Stimulated activated CD8-positive, alpha-beta memory T cell treated with anti-CD3 and anti-CD28 coated beads, Interleukin-4, amount 100 ng/mL, for 48 hours (primary cell): Measurements from ENCODE around the gene PAX9.

ENCODE experiments used
- DNase-seq: peaks from one replicate; pipeline ENCODE4 v3.0.0-alpha.2; 2020

The PAX9 gene

DNA sequence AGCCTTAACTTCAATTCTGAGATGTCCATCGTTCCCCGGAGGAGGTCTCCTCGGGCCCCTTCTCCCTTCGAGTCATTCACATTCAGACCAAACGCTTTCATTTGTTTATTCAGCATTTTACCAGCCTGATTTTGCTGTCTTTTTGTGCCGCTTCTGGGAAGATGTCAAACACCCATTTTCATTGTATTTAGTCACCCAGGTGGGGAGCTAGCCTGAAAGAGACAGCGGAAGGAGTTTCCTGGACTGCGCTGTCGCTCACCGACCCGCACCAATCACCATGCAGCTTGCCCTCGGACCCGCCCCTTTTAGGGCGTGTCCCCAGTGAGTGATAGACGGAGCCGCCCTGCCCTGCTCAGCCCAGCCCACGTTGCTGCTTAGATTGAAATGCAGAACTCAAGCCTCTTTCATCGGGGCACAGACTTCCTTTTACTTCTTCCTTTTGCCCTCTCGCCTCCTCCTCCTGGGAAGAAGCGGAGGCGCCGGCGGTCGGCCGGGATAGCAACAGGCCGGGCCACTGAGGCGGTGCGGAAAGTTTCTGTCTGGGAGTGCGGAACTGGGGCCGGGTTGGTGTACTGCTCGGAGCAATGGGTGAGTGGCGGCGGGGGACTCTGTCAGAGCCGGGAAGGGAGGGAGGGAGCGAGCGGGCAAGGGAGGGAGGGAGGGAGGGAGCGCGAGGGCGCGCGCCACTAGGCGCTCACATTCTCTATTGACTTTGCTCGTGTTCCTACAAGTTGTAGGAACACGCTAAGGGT is at the start of gene PAX9:
Gene PAX9 (plus strand): TSS at position 355 of the 752 bp plus-strand sequence. CDS start 230 bp downstream, at position 585.
- peak; percentile 61 for DNase-seq

DNA sequence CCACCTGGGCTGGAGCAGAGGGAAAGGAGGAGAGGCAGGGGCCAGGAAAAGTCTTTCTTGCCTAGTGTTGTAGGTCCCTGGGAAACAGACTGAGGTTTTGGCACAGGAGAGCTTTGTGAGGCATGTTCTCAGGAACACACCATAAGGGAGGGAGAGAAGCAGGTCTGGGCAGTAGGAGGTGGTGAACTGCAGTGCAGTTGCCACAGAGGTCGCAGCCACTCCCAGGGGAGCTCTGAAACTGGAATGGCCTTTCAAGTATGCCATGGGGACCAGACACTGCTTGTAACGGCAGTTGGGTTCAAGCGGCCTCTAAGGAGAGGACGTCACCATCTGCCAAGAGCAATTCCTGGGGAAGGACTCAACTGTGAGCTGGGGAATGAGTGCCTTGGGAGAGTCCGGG is 43.8 kb upstream of the PAX9 start:
- DNase-seq: no peak

GRCh38 chr14:36618641-36619040 is 43.0 kb upstream of the PAX9 start:
- DNase-seq: no peak

- no peak for DNase-seq
Measured at GRCh38 chr14:36619131-36619530, 42.5 kb upstream of the PAX9 start.

DNA sequence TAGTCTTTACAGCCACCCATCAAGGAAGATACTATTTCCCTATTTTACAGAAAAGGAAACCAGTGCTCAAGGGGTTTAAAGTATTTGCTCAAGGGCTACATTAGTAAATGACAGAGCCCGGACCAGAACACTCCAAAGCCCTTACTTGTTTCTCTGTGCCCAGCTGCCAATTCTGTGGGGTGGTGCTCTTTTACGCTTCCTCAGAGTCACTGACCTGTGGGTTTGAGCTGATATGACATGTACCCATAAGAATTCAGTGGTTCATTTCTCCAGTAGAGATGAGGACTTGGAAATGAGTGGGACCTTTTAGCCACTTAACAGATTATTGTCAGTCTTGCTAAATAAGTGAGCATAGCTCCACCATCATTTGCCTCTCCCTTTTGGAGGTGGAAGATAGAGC is 41.8 kb upstream of the PAX9 start:
- no peak for DNase-seq

DNA sequence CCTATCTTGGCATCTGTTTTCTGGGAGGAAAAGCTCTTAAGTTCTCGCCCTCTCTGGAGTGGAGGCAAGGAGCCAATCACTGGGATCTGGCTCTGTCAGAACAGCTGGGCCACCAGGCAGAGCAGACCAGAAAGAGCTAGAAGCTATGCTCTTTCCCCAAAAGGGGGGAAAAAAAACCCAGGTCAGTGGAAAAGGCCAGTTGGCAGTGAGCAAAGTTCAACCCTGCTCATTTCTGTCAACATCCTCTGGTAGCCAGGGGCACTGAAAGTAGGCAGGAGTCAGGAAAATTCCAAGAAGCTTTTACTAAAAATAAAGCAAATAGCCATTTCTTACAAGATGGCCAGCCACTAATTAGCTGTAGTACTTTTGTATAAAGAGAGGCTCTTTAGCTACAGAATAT is 36.6 kb upstream of the PAX9 start:
- DNase-seq: no peak

DNA sequence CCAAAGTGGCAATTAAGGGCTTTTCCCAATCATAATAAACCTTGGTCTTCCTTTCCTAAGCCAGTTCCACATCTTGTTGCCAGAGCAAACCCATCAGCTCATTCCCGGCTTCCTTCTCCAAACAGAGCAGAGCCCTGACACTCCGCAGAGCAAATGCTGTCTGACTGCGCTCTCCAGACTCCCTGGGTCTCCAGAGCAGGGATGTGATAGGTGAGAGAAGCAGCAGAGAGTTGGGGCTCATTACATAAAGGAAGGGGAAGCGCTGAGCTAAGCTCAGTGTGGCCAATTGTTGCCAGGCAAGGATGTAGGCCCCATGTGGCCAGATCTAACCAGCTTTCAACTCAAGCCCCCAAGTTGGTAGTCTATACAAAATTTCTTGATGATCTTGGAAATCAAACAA is 36.2 kb upstream of the PAX9 start:
- DNase-seq: no peak

DNA sequence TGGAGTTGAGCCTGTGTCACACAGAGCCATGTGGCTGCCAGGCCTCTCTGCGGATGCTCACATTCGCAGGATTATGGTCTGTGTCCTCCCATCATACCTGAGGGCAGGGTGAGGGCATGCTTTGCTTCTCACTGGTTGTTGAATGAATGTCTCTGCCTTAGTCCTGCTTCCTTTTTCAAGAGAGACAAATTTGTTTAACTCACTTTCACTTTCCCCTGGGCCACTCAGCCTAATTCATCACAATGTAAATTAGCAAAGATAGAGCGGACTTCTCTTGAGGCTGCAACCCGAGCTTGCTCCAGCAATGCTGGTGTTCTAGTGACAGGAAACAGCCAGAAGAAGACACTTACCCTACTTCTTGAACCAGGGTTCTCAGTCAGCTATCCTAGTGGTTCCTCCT is 35.5 kb upstream of the PAX9 start:
- DNase-seq: no peak

- no peak for DNase-seq
Measured at GRCh38 chr14:36627981-36628380, 33.7 kb upstream of the PAX9 start.

DNA sequence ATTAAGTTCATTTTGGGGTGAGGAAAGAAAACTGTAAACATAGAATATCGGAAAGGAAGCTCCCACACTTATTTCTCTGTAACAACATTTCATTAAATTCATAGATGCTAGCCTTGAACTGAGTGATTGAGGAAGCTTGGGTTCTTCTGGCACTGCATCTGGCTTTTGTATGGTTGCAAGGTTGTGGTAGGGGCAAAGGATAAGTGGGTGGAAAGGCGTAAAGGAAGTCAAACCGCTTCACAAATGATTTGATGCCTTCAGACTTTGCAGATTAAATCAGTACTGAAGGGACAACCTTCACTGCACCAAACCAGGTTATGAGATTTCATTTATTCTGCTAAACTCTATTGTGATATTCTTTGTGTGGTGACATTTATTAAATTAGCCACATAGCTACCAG is 28.1 kb upstream of the PAX9 start:
- no peak for DNase-seq

DNA sequence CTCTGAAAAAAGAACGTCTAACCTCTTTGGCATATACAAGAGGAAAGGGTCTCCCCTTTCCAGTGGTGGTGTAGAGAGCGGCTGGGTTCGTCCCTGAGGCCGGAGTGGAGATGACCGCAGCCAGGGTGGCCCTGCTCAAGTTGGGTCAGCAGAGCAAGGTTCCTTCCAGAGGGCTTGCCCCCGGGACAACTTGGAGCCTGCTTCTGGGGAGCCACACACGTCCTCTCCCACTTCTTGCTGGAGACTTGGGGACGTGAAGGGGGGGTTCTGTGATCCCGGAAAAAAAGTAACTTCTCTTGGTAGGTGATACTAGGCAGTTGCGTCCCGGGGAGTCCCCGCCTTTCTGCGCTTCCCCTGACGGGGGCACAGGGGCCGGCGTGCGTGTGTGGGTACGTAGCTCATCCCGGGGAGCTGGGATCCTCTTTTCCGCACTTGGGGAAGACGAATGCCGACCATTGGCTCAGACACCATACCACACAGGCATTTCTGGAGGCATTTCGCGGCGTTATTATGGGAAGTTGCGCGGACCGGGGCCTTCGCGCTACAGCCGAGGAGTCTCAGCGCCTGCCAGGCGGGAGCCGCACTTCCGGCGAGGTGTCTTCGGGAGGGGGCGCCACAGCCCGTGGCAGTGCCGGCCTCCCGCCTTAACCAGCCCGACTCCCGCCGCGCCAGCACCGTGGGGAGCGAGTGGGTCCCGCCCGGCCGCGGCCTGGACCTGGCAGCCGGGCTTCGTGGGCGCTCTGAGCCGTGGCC is 14.8 kb upstream of the PAX9 start:
- no peak for DNase-seq

GRCh38 chr14:36647417-36647823 is 14.2 kb upstream of the PAX9 start:
- no peak for DNase-seq

- no peak for DNase-seq
Measured at GRCh38 chr14:36647824-36648753, 13.6 kb upstream of the PAX9 start.

DNA sequence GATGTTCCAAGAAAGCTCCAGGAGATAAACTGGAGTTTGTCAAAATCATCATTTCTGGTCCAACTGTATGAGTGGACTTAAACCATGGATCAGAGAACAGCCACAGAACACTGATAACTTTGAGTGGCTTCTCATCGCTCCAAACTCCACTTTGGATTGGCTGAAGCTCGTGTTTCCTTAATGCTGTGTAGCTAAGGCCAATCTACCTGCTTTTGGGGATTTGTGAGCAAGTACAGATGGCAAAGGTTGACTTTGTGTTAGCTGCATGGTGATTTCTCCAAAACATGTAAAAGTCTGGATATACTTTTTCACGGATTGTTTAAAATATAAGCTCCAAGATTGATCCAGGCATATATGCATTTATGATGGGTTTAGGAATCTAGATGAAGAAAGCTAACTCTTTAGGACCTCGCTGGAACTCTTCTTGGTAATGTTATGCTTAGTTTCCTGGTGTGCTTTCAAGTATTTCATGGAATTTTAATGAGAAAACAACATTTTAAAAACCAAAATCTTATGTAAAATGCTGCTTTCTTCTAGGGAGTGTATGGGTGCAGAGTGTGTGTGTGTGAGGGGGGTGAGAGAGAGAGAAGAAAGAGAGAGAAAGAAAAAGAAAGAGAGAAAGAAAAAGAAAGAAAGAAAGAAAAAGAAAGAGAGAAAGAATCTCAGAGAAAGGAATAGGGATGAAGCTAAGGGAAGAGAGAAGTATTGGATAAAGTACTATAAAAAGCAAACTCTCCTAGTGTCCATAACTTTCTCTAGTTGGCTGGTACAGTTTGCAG is 11.6 kb upstream of the PAX9 start:
- no peak for DNase-seq

DNA sequence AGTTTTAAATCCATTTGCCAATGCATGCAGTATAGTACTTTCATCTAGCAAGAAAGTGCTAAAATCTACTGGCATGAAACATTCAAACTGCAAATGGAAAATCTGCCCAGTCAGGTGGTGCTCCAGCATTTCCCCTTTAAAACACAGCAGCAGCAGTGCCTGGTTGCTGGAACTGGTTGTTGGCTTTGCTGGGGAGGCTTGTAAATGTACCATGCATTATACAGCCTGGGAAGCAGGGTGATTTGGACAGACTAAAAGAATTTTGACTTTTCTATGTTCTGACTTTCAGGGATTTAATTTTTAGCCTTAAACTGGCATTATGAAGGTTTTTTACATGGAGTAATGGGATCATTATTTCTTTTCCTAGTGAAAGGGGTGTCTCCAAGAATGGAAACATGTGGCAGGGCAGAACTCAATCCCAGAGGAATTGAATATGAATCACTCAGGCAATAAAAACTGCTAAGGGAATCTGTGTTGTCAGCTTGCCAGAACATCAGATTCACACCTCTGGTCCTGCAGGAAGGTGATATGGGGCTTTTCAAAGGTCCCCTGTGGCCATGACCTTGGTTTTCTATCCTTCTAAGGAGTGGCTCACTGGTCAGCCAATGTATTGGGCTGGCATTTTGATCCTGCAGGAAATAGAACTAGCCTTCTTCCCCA is 9.0 kb upstream of the PAX9 start:
- DNase-seq: no peak

GRCh38 chr14:36653413-36653812 is 8.2 kb upstream of the PAX9 start:
- no peak for DNase-seq

GRCh38 chr14:36653962-36654793 is 7.5 kb upstream of the PAX9 start:
- DNase-seq: no peak

DNA sequence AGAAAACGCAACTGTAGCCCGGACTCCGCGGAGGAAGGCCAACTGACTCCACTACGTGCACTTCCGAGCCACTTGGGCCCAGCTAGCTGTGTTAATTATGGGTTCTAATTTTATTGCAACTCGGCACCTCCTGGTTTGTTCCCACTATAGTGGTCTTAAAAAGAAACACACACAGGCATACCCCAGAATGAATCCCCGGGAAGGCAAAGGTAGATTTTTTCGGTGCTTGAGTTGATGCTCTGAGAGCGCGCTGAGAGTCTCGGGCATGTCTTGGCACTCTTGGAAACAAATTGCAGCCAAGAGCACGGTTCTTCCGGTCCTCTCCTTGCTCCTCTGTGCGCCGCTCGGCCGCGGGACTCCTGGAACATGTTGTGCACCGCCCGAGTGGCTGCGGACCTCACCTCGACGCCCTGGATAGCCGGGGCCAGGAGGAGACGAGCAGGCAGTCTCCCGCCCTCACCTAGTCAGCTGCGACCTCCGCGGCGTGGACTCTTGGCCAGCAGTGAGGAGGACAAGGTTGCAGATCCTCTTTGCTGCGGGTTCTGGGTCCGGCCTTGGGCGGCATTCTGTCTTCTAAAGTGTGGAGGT is 6.8 kb upstream of the PAX9 start:
- no peak for DNase-seq

DNA sequence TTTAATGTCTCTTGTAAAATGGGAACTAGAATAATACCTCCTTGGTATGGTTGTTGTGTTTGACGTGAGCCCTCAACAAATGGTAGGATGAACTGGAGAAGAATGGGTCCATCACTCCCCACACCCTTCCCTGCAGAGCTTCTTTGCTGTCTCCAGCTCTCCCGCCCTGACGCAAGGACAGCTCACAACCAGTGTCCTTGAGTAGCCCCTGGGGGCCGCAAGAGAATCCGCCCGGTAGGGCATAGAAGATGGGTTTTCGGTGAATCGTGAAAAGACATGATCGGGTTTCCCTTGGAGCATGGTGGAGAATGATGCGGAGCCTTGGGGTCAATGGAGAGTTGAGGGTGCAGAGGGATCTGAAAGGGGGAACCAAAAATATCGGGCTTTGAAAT is 6.1 kb upstream of the PAX9 start:
- no peak for DNase-seq

DNA sequence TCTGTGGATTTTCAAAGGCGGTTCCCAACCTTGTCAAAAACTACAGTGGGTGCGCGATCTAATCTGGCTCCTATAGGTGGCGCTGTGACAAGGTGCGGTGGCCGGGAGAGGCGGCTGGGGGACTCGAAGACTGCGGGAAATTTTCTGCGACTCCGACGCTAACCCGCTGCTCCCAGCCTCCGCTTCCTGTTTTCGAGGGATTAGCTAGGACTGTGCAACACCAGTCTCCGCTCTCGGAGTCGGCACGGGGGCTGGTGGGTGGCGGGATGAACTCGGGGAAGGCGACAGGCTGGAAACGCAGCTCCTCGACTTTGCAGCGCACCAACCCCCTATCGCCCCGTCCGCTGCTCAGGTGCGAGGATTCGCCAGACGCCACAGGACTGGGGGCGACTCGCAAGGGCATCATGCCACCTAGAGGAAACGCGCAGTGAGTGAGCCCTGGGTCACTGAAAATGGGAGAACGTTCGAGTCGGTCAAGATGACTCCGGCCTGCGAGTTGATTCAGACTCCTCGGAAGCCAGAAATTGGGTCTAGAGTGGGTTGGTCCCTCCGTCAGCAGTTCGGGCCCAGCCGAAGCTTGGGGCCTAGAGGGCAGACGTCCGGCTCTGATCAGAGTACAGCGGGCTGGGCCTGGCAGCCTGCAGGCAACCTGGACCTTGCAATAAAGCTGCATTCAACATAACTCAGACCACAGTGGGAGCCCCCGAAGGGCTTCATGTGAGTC is 5.5 kb upstream of the PAX9 start:
- peak; percentile 62 for DNase-seq
